Bone marrow (tissue), 2 donors: ENCODE results near the gene CACNG3.
"Not testable (repeated sequence)": the region's sequence is repeated elsewhere in the genome, so short reads cannot be mapped to it uniquely, and the experiment has no call there.

Source experiments
- DNase-seq, 2 donors: peaks; one replicate each; lab custom pipeline; 2025; lab: John Stamatoyannopoulos, UW

The CACNG3 gene

DNA sequence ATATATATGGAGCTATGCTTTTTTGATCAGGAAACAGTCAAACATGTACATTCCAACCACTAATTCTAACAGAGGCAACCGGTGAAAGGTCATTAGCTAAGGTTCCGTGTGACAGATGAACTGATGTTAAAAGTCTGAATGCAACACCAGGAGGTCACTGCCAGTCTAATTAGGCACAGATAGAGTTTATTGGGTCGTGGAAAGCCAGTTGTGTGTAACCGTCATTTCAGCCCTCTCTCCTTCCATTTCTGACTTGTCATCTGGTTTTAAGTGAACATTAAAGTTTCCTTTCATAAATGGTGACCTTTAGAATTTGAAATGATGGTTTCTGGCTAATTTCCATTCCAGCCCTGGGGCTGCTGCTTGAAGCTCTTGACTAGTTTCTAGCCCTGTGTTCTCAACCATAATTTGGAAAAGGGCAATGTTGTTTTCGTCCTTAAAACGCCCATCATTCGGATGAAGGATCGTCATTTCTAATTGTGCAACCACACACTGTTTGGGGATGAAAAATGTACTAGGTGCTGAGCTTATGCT, 23.9 kb downstream of the CACNG3 start:
- no peak for DNase-seq

DNA sequence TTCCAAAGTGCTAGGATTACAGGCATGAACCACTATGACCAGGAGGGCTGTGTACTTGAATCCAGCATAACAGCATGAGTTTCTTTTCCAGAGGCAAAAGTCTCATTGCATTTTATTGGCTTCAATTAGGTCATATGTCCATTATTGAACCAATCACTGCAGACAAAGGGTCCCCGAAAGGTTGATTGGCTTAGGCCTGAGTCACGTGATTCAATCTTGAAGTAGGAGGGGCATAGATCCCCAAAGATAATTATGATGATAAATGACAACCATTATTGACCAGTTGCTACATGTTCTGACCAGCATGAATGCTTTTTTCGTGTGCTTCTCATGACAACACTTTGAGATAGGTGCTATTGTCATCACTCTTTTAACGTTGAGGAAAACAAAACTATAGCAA, 25.3 kb downstream of the CACNG3 start:
- no peak for DNase-seq

DNA sequence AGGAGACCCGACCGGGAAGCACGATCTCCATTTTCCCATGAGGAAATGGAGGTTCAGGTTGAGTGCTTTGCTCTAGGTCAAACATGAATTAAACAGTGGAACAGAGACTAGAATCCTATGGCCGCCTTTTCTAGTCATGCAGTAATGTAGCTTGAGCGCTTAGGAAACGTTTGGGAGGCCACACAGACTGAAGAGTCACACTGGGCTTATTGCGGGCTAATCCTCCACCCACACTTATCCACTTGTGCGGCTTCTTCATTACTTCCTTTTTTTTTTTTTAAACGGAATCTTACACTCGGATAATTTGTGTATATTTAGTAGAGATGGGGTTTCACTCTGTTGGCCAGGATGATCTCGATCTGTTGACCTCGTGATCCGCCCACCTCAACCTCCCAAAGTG, 26.0 kb downstream of the CACNG3 start:
- no peak for DNase-seq

DNA sequence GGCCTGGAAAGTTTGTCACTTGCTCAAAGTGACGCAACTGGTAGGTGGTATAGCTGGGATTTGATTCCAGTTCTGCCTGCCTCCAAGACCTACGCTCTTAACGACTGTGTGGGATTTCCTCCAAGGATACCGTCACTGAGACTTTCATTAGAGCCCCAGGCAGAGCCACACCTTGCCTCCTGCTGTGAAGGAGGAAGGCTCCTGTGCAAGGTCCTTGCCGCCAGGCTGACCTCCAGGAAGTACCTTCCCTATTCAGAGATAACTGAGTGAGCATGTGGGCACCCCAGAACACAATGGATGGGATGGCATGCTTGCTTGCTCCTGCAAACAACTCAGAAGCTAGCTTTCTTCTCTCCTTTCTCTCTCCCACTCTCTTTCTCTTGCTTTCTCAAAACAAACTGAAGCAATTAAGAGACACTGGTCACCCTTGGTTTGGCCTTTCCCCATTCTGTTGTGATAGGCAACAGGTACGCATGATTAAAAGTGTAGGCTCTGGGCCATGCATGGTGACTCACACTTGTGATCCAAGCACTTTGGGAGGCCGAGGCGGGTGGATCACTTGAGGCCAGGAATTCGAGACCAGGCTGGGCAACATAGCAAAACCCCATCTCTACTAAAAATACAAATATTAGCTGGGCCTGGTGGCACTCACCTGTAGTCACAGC, 30.7 kb downstream of the CACNG3 start:
- DNase-seq = no peak

DNA sequence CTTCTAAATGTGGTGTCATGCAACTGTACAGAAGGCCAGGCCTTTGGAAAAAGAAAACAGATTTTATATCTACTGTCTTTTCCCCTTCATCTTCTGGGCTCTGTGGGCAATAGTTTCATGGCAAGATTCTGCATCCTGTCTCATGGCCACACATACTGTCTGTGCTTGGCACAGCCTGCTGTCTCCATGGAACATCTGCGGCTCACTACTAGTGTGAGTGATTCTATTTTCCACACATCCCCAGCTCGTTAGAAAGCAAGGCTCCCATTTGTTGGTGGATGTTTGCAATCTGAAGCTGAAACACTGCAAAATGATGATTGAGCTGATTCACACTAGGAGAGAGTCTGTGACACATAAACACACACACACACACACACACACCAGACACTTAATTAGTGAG, 32.4 kb downstream of the CACNG3 start:
- no peak for DNase-seq

DNA sequence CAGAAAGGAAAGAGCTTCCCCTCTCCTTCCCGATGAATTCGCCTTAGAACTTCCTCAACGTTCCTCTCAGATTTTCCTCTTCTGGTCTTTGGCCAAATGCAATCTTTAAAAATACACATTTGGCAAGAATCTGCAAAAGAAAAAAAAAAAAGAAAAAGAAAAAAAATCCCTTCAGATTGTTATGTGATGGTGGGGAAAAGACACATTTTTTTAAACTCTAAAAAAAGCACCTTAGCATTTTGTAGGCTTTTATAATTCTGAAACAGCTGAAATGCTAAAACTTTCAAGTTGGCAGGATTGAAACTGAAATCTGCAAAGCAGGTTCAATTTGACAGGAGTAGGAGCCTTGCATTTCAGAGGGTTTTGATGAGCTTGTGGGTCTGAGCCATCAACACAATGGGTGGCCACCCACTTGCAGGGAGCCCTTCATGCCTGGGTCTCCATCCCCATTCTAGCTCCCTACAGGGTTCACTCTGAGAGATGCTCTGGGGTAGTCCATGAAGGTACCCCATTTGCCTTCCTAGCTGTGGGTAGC, 33.1 kb downstream of the CACNG3 start:
- DNase-seq = no peak

DNA sequence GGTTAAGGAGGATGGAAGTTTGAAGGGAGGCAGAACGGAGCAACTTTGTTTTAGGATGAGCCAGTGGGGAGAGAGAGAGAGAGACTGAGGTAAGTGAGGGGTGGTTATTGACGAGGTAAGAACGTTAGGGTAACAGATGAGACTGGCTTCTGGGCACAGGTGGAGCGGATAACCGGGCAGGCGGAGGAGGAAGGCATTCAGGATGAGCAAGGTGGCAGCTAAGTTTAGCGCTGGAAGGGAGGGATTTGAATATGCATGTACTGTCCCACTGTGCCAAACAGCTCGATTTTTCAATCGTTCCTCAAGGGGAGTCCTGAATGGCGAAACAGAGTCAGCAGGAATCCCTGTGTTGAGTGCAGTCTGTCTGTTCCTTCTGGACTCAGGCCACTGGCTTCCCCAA, 35.8 kb downstream of the CACNG3 start:
- DNase-seq = no peak

DNA sequence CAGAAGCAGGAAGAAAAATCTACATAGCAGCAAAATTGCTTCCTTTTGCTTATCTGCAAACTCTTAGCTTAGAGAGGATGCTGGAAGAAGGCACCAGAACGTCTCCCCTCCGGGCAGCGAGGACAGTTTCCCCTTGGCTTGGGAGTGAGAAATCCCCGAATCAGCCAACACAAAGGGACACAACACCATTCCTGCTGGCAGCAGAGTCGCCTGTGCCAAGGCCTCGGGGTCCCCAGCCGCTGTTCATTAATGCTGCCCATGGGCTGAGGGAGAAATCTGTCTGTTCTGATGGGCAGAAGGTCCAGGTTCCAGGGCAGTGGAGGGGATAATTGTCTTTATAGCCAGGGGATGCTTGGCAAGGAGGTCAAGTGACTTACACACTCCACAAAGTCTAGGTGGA, 38.0 kb downstream of the CACNG3 start:
- no peak for DNase-seq

DNA sequence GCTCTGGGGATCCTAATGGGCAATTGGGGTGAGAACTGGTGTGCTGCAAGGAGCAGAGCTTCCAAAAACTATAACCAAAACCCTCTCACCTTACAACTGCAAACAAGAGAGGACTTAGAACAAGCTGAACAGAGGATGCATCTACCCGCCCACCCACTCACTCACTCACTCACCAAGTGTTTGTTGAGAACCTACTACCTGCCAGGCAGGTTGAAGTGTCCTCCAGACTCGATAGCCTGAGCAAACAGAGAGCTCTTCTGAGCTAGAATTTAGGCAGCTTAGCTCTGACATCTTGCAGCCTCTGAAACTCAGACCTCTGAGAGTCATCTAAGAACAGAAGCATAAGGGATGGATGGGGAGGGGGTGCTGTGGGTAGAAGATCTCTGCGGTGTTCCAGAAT, 41.2 kb downstream of the CACNG3 start:
- DNase-seq = no peak

DNA sequence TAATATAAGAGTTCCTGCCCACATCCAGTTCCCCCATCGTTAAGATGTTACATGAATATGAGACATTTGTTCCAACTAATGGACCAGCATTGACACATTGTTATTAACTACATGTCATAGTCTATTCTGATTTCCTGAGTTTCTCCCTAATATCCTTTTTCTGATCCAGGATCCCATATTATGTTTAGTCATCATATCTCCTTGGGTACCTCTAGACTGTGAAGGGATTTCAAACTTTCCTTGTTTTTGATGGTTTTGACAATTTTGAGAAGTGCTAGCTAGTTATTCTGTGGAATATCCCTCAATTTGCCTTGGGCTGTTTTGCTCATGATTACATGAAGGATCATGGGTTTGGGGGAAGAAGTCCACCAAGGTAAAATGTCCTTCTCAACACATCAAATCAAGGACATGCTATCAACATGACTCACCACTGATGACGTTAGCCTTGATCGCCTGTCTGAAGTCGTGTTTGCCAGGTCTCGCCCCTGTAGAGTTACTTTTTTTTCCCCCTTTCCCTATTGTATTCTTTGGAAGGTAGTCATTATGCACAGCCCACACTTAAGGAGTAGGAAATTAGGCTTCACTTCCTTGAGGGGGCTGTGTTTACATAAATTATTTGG, 42.5 kb downstream of the CACNG3 start:
- DNase-seq = no peak

DNA sequence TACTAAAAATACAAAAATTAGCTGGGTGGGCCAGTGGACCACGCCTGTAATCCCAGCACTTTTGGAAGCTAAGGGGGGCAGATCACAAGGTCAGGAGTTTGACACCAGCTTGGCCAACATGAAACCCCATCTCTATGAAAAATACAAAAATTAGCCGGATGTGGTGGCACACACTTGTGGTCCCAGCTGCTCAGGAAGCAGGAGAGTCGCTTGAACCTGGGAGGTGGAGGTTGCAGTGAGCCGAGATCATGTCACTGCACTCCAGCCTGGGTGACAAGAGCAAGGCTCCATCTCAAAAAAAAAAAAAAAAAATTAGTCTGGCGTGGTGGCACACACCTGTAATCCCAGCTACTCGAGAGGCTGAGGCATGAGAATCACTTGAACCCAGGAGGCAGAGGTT, 44.6 kb downstream of the CACNG3 start:
- DNase-seq = not testable (repeated sequence)

DNA sequence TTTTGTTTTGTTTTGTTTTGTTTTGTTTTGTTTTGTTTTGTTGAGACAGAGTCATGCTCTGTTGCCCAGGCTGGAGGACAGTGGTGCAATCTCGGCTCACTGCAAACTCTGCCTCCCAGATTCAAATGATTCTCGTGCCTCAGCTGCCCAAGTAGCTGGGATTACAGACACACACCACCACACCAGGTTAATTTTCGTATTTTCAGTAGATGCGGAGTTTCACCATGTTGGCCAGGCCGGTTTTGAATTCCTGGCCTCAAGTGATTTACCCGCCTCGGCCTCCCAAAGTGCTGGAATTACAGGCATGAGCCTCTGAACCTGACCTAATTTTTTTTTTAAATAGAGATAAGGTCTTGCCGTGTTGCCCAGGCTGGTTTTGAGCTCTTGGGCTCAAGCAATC, 46.5 kb downstream of the CACNG3 start:
- no peak for DNase-seq

DNA sequence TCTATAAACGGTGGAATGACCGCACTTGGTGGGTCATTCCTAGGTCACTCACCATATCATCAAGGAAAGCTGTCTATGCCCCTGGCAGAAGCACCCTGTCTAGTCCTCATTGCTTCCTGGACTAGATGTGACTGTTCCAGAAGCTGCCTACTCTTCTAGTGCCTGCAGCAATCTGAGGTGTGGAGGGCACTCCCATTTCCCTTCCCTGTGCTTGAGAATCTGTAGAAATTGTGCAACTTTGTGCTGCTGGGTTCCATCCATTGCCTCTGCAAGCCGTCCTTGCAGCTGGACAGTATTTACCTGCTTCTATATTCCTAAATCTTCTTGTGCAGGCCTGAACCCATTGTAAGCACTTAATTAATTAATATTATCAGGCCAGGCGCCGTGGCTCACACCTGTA, 52.1 kb downstream of the CACNG3 start:
- no peak for DNase-seq

DNA sequence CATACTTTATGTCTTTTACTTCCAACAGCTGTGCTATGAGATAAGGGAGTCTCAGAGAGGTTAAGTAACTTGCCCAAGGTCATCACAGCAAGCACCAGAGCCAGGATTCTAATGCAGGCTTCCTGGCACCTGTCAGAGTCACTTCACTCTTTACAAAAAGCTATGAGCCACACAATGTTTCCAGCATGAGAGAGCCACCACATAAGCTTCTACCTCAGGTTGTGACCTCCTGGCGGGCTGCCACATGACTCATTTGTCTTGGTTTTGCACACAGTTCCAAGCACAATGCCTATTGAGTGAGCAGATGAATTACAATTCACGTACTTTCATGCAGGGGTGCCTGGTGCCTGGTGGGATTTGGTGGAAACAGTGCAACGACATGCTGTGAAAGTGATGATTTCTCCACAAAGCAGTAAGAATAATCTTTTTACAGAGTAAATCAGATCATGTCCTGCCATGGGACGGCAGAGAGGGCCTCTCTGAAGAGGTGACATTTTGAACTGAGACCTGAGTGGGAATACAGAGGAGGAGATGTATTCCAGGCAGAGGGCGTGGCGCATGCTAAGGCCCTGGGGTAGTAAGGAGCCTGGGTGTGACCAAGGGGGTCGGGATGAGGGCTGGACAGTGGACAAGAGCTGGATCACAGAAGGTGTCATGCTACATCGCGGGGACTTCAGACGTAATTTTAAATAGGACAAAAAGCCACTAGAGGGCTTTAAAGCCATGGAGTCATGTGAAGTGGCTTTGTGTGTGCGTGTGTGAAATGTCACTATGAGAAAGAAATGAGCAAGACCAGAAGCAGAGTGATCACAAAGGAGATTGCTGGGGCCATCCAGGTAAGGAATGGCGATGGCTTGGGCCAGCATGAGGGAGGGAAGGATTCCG, 53.4 kb downstream of the CACNG3 start:
- no peak for DNase-seq

DNA sequence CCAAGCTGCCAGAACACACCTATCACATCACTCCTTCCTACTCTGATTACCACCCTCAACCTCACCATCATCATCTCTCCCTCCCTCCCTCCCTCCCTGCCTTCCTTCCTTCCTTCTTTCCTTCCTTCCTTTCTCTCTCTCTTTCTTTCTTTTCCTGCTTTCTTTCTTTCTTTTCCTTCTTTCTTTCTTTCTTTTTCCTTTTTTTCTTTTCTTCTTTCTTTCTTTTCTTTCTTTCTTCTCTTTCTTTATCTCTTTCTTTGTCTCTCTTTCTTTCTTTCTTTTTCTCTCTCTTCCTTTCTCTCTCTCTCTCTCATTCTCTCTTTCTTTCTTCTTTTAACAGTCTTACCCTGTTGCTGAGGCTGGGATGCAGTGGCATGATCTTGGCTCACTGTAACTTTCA, 59.2 kb downstream of the CACNG3 start:
- DNase-seq = no peak

DNA sequence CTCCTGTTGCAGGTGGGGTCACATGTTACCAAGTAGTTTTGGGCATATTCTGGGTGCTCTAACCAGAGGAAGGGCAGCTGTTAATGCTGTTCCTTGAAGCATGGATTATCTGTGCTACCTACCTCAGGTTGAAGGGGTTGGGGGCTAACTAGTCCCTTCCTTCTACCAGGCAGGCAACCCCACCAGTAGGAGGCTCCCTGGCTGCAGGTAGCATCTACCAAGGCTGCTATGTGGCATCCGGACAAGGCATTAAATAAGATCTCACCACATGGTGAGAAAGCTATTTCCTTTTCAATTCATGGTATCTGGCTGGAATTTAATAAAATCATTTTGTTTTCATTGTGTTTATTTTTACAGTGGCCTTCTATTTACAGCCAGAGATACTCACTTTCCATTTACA, 62.5 kb downstream of the CACNG3 start:
- no peak for DNase-seq

DNA sequence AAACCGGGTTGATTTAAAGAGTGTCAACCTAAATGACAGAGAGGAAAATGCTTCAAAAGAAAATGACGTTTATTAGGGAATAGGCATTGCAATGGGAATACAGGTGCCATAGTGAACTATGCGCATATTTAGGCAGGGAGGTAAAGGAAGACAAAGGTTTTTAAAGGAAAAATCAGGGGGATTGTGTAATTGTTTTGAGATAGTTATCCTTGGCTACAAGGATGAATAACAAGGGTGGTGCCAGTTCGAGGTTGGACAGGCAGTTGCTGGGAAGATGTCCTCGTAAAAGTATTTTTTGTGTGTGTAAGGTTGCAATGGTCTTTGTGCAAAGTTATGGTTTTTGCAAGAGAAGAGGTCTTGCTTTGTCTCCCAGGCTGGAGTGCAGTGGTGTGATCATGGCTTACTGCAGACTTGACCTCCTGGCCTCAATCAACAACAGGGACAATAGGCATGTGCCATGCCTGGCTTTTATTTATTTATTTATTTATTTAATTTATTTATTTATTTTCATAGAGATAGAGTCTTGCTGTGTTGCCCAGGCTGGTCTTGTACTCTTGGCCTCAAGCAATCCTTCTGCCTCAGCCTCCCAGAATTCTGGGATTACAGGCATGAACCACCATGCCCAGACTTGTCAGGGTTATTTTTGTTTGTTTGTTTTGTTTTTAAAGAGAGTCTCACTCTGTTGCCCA, 63.1 kb downstream of the CACNG3 start:
- no peak for DNase-seq

DNA sequence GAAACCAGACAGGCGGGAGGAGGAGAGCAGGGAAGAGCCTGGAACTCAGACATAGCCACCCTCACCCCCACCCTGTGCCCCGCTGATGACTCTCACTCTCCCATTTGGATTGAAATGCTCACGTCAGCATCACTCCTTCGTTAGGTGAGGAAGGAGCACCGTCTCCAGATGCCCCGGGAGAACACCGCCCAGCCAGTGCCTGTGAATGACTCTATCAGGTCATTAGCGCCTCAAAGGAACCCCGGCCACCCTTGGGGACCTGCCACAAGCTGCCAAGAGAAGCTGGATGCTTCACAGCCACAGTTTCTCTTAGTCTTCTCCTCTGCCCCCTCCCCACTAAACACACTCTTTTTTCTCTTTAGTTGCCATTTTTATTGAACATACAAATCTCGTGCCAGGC, 66.0 kb downstream of the CACNG3 start:
- DNase-seq = no peak

DNA sequence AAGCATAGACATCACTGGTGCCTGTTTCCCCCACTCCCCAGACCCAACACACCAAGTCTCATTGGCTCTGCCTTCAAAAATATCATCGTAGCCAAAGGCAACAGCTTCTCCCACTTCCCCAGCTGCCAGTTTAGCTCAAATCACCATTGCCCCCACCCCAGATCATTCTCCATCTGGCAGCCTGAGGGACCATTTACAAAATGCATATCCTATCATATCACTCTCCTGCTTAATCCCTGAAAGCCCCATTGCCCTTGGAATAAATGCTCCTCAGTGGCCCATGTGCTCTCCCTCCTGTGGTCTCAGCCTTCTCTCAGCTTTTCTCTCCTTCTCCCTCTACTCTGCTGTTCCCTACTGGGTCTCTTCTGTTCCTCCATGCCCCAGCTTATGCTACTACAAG, 68.3 kb downstream of the CACNG3 start:
- no peak for DNase-seq

DNA sequence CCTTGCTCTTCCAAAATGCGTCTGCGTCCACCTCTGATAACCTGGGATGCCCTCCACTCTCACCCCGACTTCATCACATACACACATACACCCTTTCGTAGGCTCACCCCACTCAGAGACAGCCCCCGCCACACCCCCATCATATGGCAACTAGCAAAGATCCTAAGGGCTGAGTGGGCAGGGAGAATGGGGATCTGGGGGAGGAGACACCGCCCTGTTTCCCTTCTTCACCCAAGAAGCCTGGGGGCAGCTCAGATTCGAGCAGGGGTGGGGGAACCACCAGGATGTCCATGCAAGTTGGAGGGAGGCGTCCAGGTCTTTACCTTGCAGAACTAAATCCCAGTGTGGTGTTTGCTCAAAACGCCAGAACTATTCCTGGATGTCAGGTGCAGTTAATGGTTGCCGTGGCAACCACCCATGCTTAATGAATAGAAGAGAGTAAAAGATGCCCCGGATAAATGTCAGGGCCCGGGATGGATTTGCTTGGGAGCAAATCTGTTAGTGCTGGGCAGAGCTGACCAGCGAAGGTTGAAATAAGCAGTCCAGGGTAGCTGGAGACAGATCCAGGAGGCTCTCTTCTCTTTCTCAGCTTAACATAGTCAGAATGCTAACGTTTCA, 72.8 kb downstream of the CACNG3 start:
- no peak for DNase-seq

DNA sequence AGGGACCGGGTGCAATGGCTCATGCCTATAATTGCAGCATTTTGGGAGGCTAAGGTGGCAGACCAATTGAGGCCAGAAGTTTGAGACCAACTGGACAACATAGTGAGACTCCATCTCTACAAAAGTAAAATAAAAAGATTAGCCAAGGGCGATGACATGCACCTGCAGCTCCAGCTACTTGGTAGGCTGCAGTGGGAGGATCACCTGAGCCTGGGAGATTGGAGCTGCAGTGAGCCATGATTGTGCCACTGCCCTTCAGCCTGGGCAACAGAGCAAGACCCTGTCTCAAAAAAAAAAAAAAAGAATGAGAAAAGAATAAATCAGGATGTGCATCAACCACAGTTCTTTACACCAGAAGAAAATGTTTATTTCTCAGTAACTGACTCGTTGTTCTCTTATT, 76.0 kb downstream of the CACNG3 start:
- DNase-seq = no peak
